DMS53 treated with DMSO at 0.1 percent for 48 hours (cell line): ENCODE data around the gene TUBA4A.

Experiments
- DNase-seq: peaks from one replicate; lab custom pipeline; 2025; ENCODE audit not compliant: unreplicated experiment; lab: John Stamatoyannopoulos, UW

The TUBA4A gene

GRCh38 chr2:219244789-219245147 lies 8.9 kb downstream of the TUBA4A start:
- DNase-seq, result no peak

- DNase-seq, result no peak
Measured at GRCh38 chr2:219243291-219243761, 10.4 kb downstream of the TUBA4A start.

- DNase-seq, result no peak
Measured at GRCh38 chr2:219234331-219234730, 19.4 kb downstream of the TUBA4A start.

- DNase-seq, result no peak
Measured at GRCh38 chr2:219230059-219230540, 23.6 kb downstream of the TUBA4A start.

GRCh38 chr2:219229305-219230058 lies 24.2 kb downstream of the TUBA4A start, which contains the start of the genes ANKZF1 and ATG9A:
Gene ANKZF1, plus strand, starts transcription at chr2:219229806. Its CDS starts 452 bp downstream, at chr2:219230258.
Gene ATG9A, minus strand, starts transcription at chr2:219229636. Its CDS starts 1,612 bp downstream, at chr2:219228024.
- peak; percentile 95 for DNase-seq

GRCh38 chr2:219228911-219229304 lies 24.8 kb downstream of the TUBA4A start:
- DNase-seq, result no peak

- DNase-seq, result no peak
Measured at GRCh38 chr2:219228041-219228910, 25.4 kb downstream of the TUBA4A start.

GRCh38 chr2:219225350-219225749 lies 28.4 kb downstream of the TUBA4A start:
- no peak for DNase-seq

- no peak for DNase-seq
Measured at GRCh38 chr2:219223831-219224610, 29.7 kb downstream of the TUBA4A start.

GRCh38 chr2:219221957-219222518 lies 31.7 kb downstream of the TUBA4A start:
- DNase-seq, result no peak

- no peak for DNase-seq
Measured at GRCh38 chr2:219220652-219221402, 32.9 kb downstream of the TUBA4A start.

- DNase-seq, result no peak
Measured at GRCh38 chr2:219219784-219220532, 33.8 kb downstream of the TUBA4A start.

GRCh38 chr2:219218732-219219701 lies 34.7 kb downstream of the TUBA4A start, which contains the start of gene ABCB6:
Gene ABCB6, minus strand, starts transcription at chr2:219218958. Its CDS starts 285 bp downstream, at chr2:219218673.
- DNase-seq, result peak; percentile 88

GRCh38 chr2:219218217-219218731 lies 35.4 kb downstream of the TUBA4A start:
- DNase-seq, result peak; percentile 32

GRCh38 chr2:219216535-219216915 lies 37.2 kb downstream of the TUBA4A start:
- no peak for DNase-seq

GRCh38 chr2:219215871-219216534 lies 37.7 kb downstream of the TUBA4A start:
- DNase-seq, result no peak

- no peak for DNase-seq
Measured at GRCh38 chr2:219214786-219215185, 38.9 kb downstream of the TUBA4A start.
